ENCODE data around the gene EHD1. TPM values are rescaled to one million over a fixed set of nuclear protein-coding genes. Genes with fewer than 3 reads are reported as not detected.

Gene EHD1
- total and polyA plus RNA-seq, 2 of the 8 experiments (the other 6 are each of a cell fraction or from before 2014, with no cell fraction given) = 31.5 to 42.9 TPM

DNA sequence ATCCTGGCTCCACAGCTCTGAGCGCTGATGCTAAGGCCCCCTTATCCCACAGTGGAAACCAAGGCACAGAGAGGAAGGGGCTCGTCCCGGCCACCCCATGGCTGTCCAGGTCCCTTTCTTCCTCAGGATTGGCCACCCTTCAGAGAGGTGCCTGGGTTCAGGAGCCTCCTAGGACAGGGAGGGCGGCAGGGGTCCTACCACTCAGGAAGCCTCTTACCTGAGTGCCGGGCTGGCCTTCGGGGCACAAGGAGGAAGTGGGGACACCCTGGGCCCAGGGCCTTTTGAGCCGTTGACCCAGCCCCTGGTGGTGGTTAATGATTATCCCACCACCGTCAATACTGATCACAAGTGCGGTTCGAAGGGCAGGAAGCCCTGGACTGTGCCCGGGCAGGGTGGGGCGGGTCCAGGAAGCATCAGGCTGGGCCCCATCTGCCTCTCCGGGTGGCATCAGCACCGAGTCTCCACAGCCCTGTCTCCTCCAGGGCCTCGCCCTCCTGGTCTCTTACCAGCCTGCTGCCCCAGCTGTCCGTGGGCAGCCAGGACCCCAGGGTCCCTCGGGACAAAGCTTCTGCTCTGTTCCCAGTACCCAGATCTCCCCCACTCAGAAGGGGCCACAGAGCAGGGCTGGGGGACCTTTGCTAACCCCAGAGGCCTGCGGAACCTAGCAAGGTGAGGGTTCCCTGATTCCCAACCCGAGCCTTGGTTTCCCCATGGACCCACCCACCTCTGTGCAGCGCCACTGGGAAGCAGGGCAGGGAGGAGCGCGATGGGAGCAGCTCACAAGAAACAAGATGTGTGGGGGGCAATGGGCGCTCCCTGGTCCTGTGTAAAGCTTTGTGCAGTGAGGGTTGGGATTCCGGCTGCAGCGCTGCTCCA lies 15.0 kb upstream of the EHD1 start:
- FAIRE-seq = no peak
- no peak overlapping the region for H3K27ac ChIP-seq (ENCODE audit: low read depth, low read length)
- H3K56ac ChIP-seq (replicated peaks; ENCODE audit: insufficient read length, low read depth, low read length) = no peak overlapping the region
- H2AK5ac ChIP-seq (ENCODE audit: low read depth, low read length) = 0 out of 2 replicates have a peak overlapping the region, but pooled peaks have one; percentile 1
- no peak overlapping the region for H2BK120ac ChIP-seq (replicated peaks; ENCODE audit: low read depth, low read length)
- DNase-seq (ENCODE audit: low read depth in 1 of 2, low spot score in 2 of 2) = no peak
- no peak overlapping the region for H2BK12ac ChIP-seq (ENCODE audit: low read depth, low read length)
- H2BK15ac ChIP-seq (ENCODE audit: low read length) = no peak overlapping the region
- ChIA-PET CTCF (ENCODE audit: partially characterized antibody) (interaction anchor here (0.5 to 32.2 kb wide), 23 partner anchors 9 to 300 kb away, joined by 3 to 1058 read pairs (median 4); partner anchors contain the start of genes BATF2, CDC42BPG, EHD1 and MAJIN), POLR2A (ENCODE audit: partially characterized antibody) (interaction anchor here (1.1 to 24.6 kb wide), 6 partner anchors 13 to 115 kb away, joined by 3 to 408 read pairs (median 5); partner anchors contain the start of genes EHD1 and SF1)
- no peak overlapping the region; the same call in 1 of the 2 replicates for H2BK5ac ChIP-seq (ENCODE audit: low read depth, low read length)
- H2BK20ac ChIP-seq (ENCODE audit: low read length) = no peak overlapping the region
- H4K8ac ChIP-seq (ENCODE audit: extremely low read depth, insufficient read depth, low read length) = peak overlapping the region; percentile 75; the same call in 1 of the 2 replicates
- no peak overlapping the region for H4K5ac ChIP-seq (ENCODE audit: insufficient read length, low read depth, low read length)
- H3K23me2 ChIP-seq (ENCODE audit: low read depth, low read length) = no peaks in the 10 kb centered on the region
- H3K79me2 ChIP-seq (ENCODE audit: control insufficient read depth in 1 of 2, insufficient read depth in 2 of 2, low read length in 2 of 2) = no peaks in the 10 kb centered on the region
- H3K9ac ChIP-seq (replicated peaks in 1 of 4; ENCODE audit: extremely low read depth in 1 of 4, low read depth in 3 of 4, low read length in 3 of 4) = no peak overlapping the region; a peak in 1 of 7 replicates
- H3K4ac ChIP-seq (replicated peaks; ENCODE audit: insufficient read length, low read depth, low read length) = no peak overlapping the region
- H3K4me1 ChIP-seq (replicated peaks in 1 of 4; ENCODE audit: control insufficient read depth in 3 of 4, insufficient read depth in 4 of 4, low read length in 3 of 4) = peaks cover 0 to 7% (median 3%) of the 10 kb centered on the region in 4 experiments; a peak in 4 of 7 replicates
- 86% methylated on average over 22 of the region's 25 CpGs; no CpG with 5 or more reads in 1 of the 2 experiments for WGBS, 2 experiments (ENCODE audit: extremely low coverage in 1 of 2, insufficient coverage in 1 of 2, insufficient read length in 1 of 2, insufficient replicate concordance in 2 of 2, low coverage in 1 of 2, low lambda C conversion rate in 2 of 2, missing lambda C conversion rate in 1 of 2)
- no peak overlapping the region for H3K14ac ChIP-seq (ENCODE audit: insufficient read length)
- H3K36me3 ChIP-seq (ENCODE audit: control insufficient read depth in 2 of 4, insufficient read depth in 4 of 4, low read length in 3 of 4) = peaks cover 0 to 8% (median under 1%) of the 10 kb centered on the region in 4 experiments; a peak in 3 of 8 replicates
- no peak overlapping the region for H2AFZ ChIP-seq (ENCODE audit: low read length)
- no peak overlapping the region for H3K4me2 ChIP-seq (ENCODE audit: insufficient read depth in 1 of 2, low read depth in 2 of 2, low read length in 2 of 2)
- no peak overlapping the region for H4K91ac ChIP-seq (replicated peaks; ENCODE audit: insufficient read length, low read length)
- no peak overlapping the region for H3K4me3 ChIP-seq (ENCODE audit: extremely low read depth in 1 of 4, insufficient read depth in 2 of 4, low read depth in 3 of 4, low read length in 4 of 4)
- H3K18ac ChIP-seq (ENCODE audit: extremely low read depth, low read length) = no peak overlapping the region
- H4K20me1 ChIP-seq (replicated peaks in 1 of 2; ENCODE audit: control insufficient read depth in 1 of 2, insufficient read depth in 2 of 2, low read length in 2 of 2) = peaks cover 0 to 2% of the 10 kb centered on the region in 2 experiments
- TF ChIP-seq SP1 (IDR thresholded peaks at IDR 0.05; ENCODE audit: low read depth, low read length) (no peak), TEAD4 (IDR thresholded peaks at IDR 0.05; ENCODE audit: low read depth, low read length) (no peak), BRCA1 (IDR thresholded peaks at IDR 0.05; ENCODE audit: low read depth, low read length) (no peak), SP2 (IDR thresholded peaks at IDR 0.05; ENCODE audit: low read length) (no peak), TCF12 (IDR thresholded peaks at IDR 0.05; ENCODE audit: low read depth, low read length) (no peak)
- TF ChIP-seq, protein P1, sequence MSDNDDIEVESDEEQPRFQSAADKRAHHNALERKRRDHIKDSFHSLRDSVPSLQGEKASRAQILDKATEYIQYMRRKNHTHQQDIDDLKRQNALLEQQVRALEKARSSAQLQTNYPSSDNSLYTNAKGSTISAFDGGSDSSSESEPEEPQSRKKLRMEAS (IDR thresholded peaks at IDR 0.05) = no peak
- TF ChIP-seq, protein P2, sequence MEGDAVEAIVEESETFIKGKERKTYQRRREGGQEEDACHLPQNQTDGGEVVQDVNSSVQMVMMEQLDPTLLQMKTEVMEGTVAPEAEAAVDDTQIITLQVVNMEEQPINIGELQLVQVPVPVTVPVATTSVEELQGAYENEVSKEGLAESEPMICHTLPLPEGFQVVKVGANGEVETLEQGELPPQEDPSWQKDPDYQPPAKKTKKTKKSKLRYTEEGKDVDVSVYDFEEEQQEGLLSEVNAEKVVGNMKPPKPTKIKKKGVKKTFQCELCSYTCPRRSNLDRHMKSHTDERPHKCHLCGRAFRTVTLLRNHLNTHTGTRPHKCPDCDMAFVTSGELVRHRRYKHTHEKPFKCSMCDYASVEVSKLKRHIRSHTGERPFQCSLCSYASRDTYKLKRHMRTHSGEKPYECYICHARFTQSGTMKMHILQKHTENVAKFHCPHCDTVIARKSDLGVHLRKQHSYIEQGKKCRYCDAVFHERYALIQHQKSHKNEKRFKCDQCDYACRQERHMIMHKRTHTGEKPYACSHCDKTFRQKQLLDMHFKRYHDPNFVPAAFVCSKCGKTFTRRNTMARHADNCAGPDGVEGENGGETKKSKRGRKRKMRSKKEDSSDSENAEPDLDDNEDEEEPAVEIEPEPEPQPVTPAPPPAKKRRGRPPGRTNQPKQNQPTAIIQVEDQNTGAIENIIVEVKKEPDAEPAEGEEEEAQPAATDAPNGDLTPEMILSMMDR (IDR thresholded peaks at IDR 0.05; ENCODE audit: control extremely low read depth in 1 of 3, insufficient read depth in 1 of 3, low read depth in 1 of 3, low read length in 3 of 3) = peak in 1 of 3 experiments; percentile 14; a peak in 1 of 4 replicates
- TF ChIP-seq, protein P3, sequence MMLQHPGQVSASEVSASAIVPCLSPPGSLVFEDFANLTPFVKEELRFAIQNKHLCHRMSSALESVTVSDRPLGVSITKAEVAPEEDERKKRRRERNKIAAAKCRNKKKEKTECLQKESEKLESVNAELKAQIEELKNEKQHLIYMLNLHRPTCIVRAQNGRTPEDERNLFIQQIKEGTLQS (IDR thresholded peaks at IDR 0.05; ENCODE audit: insufficient read depth, low read depth, low read length) = no peak
- H3K79me1 ChIP-seq (ENCODE audit: low read depth, low read length) = no peaks in the 10 kb centered on the region
- no peaks in the 10 kb centered on the region for H3K27me3 ChIP-seq (replicated peaks in 1 of 4; ENCODE audit: control insufficient read depth in 3 of 4, extremely low read depth in 1 of 4, insufficient read depth in 3 of 4, low read length in 3 of 4)
- no peak overlapping the region for H3K23ac ChIP-seq (ENCODE audit: insufficient read length)
- no peaks in the 10 kb centered on the region for H3K9me3 ChIP-seq (ENCODE audit: insufficient read depth in 2 of 2, low read depth in 1 of 2, low read length in 1 of 2)
